GM12878 (cell line): ENCODE measurements around the gene CASK. TPM values are rescaled to one million over a fixed set of nuclear protein-coding genes. Genes with fewer than 3 reads are reported as not detected.

Experiments used
- ATAC-seq: fragments of 200-7000 bp; cut with Tn5 transposase; 3 replicates; pipeline ENCODE4 v1.9.1; 2020; ENCODE audit warnings: mild to moderate bottlenecking, moderate library complexity
- BruUV-seq: library from RNA; stranded (reverse); fragments of 400-500 nt; replicated peaks from 2 replicates; lab custom pipeline; 2021; lab: Mats Ljungman, UMichigan
- CTCF ChIA-PET: fragments of 300-600 bp; sonication (Branson Sonifier 250); formaldehyde crosslinking; extraction: SDS; loops from one replicate; lab custom pipeline; 2021; ENCODE audit warnings: inconsistent platforms; lab: Yijun Ruan, JAX
- POLR2A ChIA-PET: fragments of 350-600 bp; formaldehyde crosslinking; extraction: SDS; loops from one replicate; lab custom pipeline; 2021; ENCODE audit warnings: inconsistent platforms; lab: Charles Lee
- RAD21 ChIA-PET: fragments of 300-600 bp; sonication (Branson Sonifier 250); formaldehyde crosslinking; loops from one replicate; lab custom pipeline; 2023; ENCODE audit warnings: antibody characterized with exemption; ENCODE audit not compliant: unreplicated experiment; lab: Charles Lee
- SMC1A ChIA-PET: fragments of 300-600 bp; sonication (Branson Sonifier 250); formaldehyde crosslinking; loops from one replicate; lab custom pipeline; 2023; ENCODE audit not compliant: unreplicated experiment, uncharacterized antibody; lab: Charles Lee
- DNase-seq: peaks from one replicate; pipeline ENCODE4 v3.0.0-alpha.2; 2011; ENCODE audit warnings: low read depth, low spot score
- FAIRE-seq: peaks from 3 replicates; lab custom pipeline; 2011; peaks lifted over from hg19 to GRCh38; lab: Jason Lieb, UNC
- H2AFZ ChIP-seq: 2 replicates; pipeline ENCODE4 v1.6.0; 2011; ENCODE audit warnings: low read depth, low read length, control low read depth; ENCODE audit not compliant: control insufficient read depth
- H3K27ac ChIP-seq: 2 replicates; pipeline ENCODE4 v1.5.1; 2011; ENCODE audit warnings: control low read depth; ENCODE audit not compliant: control insufficient read depth, insufficient read depth
- H3K27me3 ChIP-seq, 2 experiments: replicated peaks in 1 of 2; 2 replicates each; pipeline versions ENCODE4 v1.6.0 to v1.6.1; 2011; ENCODE audit warnings: low read length in 1 of 2; ENCODE audit not compliant: control insufficient read depth in 2 of 2, insufficient read depth in 2 of 2
- H3K36me3 ChIP-seq, 2 experiments: 2 replicates each; pipeline ENCODE4 v1.5.1; 2011; ENCODE audit warnings: low read length in 1 of 2; ENCODE audit not compliant: control insufficient read depth in 2 of 2, insufficient read depth in 2 of 2
- H3K4me1 ChIP-seq: 2 replicates; pipeline ENCODE4 v1.6.1; 2011; ENCODE audit warnings: mild to moderate bottlenecking, low read length, moderate library complexity, mixed read lengths; ENCODE audit not compliant: control insufficient read depth, insufficient read depth
- H3K4me2 ChIP-seq: 2 replicates; pipeline ENCODE4 v1.6.0; 2011; ENCODE audit warnings: control low read depth; ENCODE audit not compliant: control insufficient read depth, insufficient read depth
- H3K4me3 ChIP-seq: fragments of 200-600 bp; sonication (generic); 2 replicates; pipeline ENCODE4 v1.5.1; 2016
- H3K79me2 ChIP-seq: 2 replicates; pipeline ENCODE4 v1.6.0; 2011; ENCODE audit warnings: low read length; ENCODE audit not compliant: control insufficient read depth, insufficient read depth
- H3K9ac ChIP-seq: 2 replicates; pipeline ENCODE4 v1.8.0; 2011; ENCODE audit warnings: low read length, control low read depth, mixed read lengths; ENCODE audit not compliant: control insufficient read depth, insufficient read depth
- H3K9me3 ChIP-seq: replicated peaks from 3 replicates; pipeline ENCODE4 v1.5.1; 2011; ENCODE audit warnings: mild to moderate bottlenecking, low read length; ENCODE audit not compliant: control insufficient read depth, insufficient read depth
- H4K20me1 ChIP-seq: 2 replicates; pipeline ENCODE4 v1.6.0; 2011; ENCODE audit not compliant: control insufficient read depth, insufficient read depth
- HDAC2 ChIP-seq: fragments of 200-600 bp; sonication (generic); IDR thresholded peaks from 2 replicates; pipeline ENCODE4 v1.6.1; 2017
- PAX8 ChIP-seq: fragments of 450-650 bp; IDR thresholded peaks from 2 replicates; pipeline ENCODE4 v1.6.1; 2017; ENCODE audit warnings: mild to moderate bottlenecking, moderate library complexity
- SIN3A ChIP-seq: IDR thresholded peaks from 2 replicates; pipeline ENCODE4 v1.6.1; 2012; ENCODE audit warnings: low read depth, low read length, improper control_type of control experiment
- SMAD1 ChIP-seq: fragments of 450-650 bp; IDR thresholded peaks from 2 replicates; pipeline ENCODE4 v1.6.1; 2018; ENCODE audit warnings: mild to moderate bottlenecking, low read depth; ENCODE audit not compliant: partially characterized antibody
- WGBS: methylation state at CpG from one replicate; pipeline ENCODE4 v1.1.6; 2016; ENCODE audit warnings: low lambda C conversion rate; ENCODE audit not compliant: insufficient replicate concordance, insufficient coverage; ENCODE audit errors: missing lambda C conversion rate; 5-methylcytosine and 5-hydroxymethylcytosine counted together
- in situ Hi-C: fragments of 300-500 bp; cut with MboI; formaldehyde crosslinking; loops from 9 replicates; pipeline ENCODE4 v1.14.3; 2018; ENCODE audit warnings: mixed read lengths
- intact Hi-C: fragments of 100-400 bp; cut with micrococcal nuclease; formaldehyde crosslinking; loops from one replicate; pipeline ENCODE4 v1.14.2; 2022; ENCODE audit not compliant: unreplicated experiment
- polyA plus RNA-seq, 11 experiments: library from polyadenylated mRNA; depleted of rRNA in 4 of 11; unstranded in 6 of 11; stranded (reverse) in 5 of 11; fragments of >200 nt; fragmentation: Nextera tagmentation in 4 of 11; fragmentation: Illumina TruSeq in 1 of 11; extraction: Ambion mirVana in 4 of 11; extraction: Trizol in 1 of 11; gene quantifications; 1 replicate in 1 of 11; 2 replicates in 10 of 11; pipeline versions ENCODE4 v1.2.1 to v1.2.3, GENCODE V29; 2011 to 2016; ENCODE audit warnings: inconsistent platforms in 2 of 11, missing spikeins in 2 of 11, low read depth in 1 of 11
- total RNA-seq, 4 experiments: library from RNA; depleted of rRNA in 3 of 4; stranded (reverse); fragments of >200 nt in 3 of 4; fragmentation: Illumina TruSeq in 1 of 4; extraction: Trizol in 1 of 4; gene quantifications; 2 replicates each; pipeline versions ENCODE4 v1.2.1 to v1.2.3, GENCODE V29; 2013 to 2021
- TF ChIP-seq, protein P1 (sequence below): fragments of 450-650 bp; IDR thresholded peaks from 2 replicates; pipeline ENCODE4 v1.6.1; 2016; ENCODE audit warnings: mild to moderate bottlenecking, moderate library complexity, borderline replicate concordance

CASK gene
- total and polyA plus RNA-seq, 10 of the 15 experiments (the other 5 are each of a cell fraction or from before 2014, with no cell fraction given): 0.60 to 45.9 (median 4.8) TPM

DNA sequence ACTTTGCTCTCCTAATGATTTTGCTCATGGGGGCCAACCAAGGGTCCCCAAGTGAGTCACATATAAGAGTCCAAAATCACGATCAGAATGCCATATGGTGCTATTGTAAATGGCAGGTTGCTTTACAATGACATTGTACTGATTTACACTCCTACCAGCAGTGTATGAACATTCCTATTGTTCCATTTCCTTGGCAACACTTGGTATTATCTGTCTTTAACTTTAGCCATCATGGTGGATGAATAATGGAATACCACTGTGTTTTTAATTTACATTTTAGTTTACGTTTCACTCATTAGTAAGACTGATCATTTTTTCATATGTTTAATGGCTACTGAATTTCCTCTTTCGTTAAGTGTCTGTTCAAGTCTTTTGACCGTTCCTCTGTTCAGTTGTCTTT, 379.7 kb downstream of the CASK start:
- Histone ChIP-seq H3K27ac (no peak overlapping the region), H3K79me2 (no peaks in the 10 kb centered on the region), H2AFZ (no peak overlapping the region), H3K9ac (no peak overlapping the region), H3K4me1 (no peaks in the 10 kb centered on the region), H4K20me1 (no peaks in the 10 kb centered on the region), H3K4me3 (no peak overlapping the region), H3K27me3 (no peaks in the 10 kb centered on the region), H3K36me3 (no peaks in the 10 kb centered on the region), H3K9me3 (no peaks in the 10 kb centered on the region), H3K4me2 (no peak overlapping the region)
- intact Hi-C loops (no loop called here), in situ Hi-C loops (no loop called here)
- FAIRE-seq: no peak
- ChIA-PET CTCF (no interaction called here), POLR2A (no interaction called here), RAD21 (no interaction called here), SMC1A (interaction anchor here (1.3 kb wide), 1 partner anchor 216 kb away, joined by 3 read pairs; no protein-coding TSS in a partner anchor)
- no peak for TF ChIP-seq HDAC2
- no peak for TF ChIP-seq SIN3A
- TF ChIP-seq SMAD1: no peak
- no peak for TF ChIP-seq PAX8
- TF ChIP-seq, protein P1, sequence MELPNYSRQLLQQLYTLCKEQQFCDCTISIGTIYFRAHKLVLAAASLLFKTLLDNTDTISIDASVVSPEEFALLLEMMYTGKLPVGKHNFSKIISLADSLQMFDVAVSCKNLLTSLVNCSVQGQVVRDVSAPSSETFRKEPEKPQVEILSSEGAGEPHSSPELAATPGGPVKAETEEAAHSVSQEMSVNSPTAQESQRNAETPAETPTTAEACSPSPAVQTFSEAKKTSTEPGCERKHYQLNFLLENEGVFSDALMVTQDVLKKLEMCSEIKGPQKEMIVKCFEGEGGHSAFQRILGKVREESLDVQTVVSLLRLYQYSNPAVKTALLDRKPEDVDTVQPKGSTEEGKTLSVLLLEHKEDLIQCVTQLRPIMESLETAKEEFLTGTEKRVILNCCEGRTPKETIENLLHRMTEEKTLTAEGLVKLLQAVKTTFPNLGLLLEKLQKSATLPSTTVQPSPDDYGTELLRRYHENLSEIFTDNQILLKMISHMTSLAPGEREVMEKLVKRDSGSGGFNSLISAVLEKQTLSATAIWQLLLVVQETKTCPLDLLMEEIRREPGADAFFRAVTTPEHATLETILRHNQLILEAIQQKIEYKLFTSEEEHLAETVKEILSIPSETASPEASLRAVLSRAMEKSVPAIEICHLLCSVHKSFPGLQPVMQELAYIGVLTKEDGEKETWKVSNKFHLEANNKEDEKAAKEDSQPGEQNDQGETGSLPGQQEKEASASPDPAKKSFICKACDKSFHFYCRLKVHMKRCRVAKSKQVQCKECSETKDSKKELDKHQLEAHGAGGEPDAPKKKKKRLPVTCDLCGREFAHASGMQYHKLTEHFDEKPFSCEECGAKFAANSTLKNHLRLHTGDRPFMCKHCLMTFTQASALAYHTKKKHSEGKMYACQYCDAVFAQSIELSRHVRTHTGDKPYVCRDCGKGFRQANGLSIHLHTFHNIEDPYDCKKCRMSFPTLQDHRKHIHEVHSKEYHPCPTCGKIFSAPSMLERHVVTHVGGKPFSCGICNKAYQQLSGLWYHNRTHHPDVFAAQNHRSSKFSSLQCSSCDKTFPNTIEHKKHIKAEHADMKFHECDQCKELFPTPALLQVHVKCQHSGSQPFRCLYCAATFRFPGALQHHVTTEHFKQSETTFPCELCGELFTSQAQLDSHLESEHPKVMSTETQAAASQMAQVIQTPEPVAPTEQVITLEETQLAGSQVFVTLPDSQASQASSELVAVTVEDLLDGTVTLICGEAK: no peak
- WGBS: 16% methylated on average over 4 of the region's 4 CpGs
- ATAC-seq: no peak
- no TSS peak for BruUV-seq
- DNase-seq: no peak
